CD4-positive, alpha-beta T cell treated with Interleukin-6 at 100 ng/mL for 8 hours (primary cell): ENCODE measurements around the gene CEP104.

ENCODE experiments used
- DNase-seq: peaks from one replicate; pipeline ENCODE4 v3.0.0-alpha.2; 2020; ENCODE audit warnings: mixed read lengths, low spot score

Gene CEP104

DNA sequence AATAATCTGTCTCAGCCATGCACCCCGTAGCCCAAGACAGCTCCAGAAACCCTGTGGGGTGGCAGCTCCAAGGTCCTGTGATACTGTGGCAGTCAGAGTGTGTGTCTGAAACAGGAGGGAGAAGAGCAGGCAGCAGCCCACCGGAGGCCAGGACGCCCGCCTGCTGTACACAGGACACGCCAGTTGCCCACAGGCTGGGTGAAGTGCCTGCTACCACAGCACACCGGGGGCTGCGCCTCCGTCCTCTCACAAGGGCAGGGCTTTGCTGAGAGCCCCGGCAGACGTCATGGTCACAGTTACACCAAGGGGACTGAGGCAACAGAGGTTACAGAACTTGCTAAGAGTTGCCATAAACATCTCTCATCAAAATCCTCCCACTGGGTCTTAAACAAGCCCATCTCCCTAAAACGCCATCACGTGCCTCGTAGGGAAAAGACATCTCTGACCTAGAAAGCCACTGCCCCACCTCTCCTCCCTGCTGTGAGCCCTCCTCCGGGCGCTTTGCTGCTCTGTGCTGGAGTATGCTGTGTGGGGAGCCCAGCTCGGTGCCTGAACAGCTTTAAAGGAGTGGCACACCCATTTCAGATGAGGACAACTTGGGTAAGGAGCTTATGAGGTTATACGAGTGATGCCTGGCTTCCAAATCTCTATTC lies 37.7 kb upstream of the CEP104 start:
- DNase-seq, result no peak

DNA sequence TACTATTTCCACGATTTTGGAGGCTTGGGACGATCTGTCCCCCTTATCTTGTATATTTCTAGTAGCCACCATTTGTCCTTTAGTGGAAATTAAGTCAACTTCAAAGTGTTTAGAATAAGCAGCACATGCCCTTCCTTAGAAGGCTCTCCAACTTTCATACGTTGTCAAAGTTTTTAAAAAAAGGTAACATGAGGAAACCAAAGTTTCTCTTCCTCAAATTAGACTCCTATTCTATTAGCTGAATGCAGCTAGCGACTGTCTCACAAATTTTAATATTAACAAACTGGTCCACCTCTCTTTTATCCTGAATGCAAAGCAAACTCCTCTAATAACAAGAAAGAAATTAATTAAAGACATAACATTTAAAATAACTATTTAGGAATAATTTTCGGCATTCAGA lies 36.2 kb upstream of the CEP104 start:
- no peak for DNase-seq

DNA sequence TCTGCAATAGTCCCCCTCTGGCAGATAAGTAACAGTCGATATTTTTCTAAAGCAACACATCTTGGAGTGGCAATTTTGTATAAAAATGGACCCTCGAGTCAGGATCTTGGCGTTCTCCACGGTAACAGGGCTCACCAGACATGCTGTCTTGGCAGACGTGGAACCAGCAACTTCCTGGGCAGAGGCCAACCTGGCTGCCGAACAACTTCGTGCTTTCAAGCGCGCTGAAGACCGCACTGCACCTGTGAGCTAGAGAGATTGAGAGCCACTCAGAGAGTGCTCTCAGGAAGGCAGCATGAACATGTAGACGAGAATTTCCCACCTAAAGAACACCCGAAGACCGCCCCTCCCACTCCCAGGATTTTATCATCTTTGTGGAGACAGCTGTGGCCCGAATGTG lies 35.7 kb upstream of the CEP104 start:
- no peak for DNase-seq

DNA sequence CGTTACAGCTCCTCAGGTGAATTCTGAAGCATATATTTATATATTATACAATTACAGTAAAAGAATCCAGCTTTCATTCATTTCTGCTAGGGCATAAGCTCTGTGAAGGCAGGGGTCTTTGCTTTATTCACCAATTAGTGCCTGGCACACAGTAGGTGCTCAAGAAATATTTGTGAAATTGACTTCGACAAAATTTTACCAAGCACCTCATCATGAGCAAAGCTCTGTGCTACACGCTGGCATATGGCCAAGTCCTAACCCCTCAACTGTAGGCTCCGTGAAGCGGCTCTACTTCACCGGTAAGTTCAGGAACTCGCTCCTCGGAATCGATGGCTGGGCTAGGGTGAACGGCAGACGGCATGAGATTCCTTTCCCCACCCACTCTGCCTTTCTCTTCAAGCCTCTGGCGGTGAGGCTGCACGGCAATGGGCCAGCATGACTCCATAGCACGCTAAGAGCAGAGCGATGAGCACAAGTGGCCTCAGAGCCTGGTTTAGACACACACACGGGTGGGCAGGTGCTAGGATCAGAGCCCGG lies 34.4 kb upstream of the CEP104 start:
- DNase-seq, result no peak

DNA sequence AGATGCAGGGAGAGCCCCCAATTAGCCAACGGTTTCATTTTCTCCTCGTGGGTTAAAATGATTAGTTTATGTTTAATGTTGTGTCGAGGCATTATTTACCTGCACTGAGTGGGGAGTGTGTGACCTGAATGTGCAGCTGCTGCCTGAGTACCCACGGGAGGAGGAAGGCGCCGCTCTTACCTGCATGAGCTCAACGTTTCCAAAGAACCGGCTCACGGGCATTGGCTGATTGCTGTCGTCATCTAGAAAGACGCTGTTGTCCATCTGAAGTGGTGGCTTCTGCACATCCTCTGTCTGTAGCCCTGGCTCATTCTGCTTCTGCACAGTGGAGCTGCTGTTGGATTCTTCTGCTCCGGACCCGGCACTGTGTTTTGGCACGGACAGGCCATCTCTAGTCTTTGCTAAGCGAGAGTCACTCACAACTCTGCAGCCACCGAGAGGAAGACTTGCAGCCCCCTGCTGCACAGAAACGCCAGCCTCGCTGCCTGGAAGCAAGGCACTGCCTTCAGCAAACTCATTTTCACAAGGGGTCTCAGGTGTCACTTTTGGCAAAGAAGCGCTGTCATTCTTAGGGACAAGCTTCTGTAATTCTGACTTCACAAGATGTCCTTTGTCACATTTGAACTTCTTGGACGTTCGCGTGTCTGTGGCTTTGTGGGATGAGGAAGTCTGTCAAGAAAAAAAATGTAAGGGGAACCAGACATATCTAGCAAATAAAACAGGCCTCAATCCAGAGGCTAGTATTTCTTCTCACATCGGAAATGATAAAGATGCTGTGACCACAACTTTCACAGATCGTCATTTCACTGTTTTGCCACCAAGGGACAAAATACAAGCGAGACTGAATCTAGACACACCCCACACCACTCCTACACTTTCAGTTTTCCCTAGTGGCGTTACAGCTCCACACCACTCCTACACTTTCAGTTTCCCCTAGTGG lies 33.6 kb upstream of the CEP104 start:
- DNase-seq, result peak; percentile 18

DNA sequence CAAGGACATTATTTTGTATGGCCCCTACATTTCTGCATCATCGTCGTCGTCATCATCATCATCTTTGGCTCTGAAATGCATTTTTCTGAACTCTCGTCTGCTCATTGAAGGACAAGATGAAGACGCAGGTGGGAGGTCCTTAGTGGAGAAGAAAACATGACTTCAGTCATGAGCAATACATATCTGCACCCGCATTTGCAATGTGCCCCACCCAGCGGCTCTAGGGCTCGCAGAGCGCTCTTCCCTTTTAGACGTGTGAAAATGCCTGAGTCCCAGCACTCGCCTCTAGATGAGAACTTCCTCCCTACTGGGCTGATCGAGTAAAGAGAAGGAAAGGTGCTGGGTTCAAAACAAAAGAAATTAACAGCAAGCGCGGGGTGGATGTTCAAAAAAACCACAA lies 32.9 kb upstream of the CEP104 start:
- DNase-seq, result no peak

DNA sequence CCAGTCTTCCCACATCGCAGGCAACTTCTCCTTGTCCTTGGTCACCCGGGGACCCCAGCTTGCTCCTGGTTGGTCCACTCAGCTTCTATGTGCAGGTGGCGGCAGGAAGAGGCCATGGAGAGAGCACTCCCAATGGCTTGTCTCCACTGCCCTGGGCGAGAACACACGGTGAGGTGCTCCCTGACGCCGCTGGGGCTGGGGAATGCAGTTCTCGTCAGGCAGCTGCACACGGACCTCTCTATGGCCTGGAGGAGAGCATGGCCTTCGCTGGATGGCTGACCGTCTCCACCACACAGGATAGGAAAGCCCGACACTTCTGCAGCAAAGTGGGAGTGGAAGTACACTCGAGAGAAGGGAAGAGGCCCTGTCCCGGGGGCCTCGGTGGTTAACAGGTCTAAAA lies 31.3 kb upstream of the CEP104 start:
- DNase-seq, result no peak

DNA sequence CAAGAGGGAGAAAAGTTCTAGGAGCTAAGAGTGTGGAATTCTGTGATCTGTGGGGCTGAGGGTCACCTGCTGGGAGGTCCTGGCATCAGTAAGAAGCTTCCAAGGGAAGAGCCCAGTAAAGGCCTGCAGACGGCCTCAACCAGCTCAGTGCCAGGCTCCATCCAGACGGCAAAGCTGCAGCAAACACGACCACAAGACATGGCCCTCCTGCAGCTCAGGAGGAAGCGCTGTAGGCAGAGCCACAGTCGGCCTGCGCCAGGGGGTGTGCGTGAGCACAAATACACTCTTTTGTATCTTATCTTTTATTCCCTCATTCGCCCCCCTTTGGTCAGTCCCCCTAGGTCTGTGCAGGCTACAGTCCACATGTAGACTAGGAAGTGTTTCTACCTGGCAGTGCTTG lies 29.7 kb upstream of the CEP104 start:
- no peak for DNase-seq

DNA sequence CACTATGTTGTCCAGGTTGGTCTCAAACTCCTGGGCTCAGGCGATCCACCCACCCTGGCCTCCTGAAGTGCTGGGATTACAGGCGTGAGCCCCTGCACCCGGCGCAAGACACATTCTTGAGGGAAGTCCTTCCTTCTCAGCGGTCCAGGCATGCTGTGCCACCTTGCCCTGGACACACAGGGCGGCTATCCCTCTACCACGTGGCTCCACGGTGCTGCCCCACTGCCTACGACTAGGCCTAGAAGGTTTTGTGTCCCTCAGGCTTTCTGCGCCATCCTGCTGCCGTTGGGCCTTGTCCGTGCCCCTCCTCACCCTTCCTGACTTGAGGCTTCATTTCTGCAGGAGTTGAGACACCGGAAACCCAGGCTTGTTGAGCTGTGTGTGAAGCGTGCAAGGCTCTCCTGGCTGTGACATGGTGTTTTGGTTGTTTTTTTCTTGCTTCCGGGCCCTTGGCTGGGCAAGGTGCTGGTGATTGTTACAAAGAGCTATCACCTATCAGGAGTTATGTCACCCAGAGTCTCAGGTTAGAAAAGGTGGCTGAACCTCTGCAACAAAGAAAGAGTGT lies 29.2 kb upstream of the CEP104 start:
- DNase-seq, result no peak

DNA sequence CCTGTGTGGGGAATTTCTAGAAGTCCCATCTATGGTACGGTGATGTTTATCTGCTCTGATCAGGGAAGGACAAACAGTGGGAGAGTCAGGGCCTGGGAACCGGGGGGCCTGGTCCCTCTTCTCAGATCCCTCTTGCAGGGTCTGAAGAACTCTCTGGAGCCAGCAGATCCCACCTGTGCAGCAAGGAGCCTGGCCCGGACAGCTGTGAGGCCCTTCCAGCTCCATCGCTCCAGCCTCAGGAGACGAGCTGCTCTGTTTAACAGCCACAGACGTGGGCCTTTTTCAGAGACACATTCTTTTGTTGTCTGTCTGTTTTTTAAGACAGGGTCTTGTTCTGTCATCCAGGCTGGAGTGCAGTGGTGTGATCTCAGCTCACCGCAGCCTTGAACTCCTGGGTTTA lies 28.6 kb upstream of the CEP104 start:
- DNase-seq, result no peak

DNA sequence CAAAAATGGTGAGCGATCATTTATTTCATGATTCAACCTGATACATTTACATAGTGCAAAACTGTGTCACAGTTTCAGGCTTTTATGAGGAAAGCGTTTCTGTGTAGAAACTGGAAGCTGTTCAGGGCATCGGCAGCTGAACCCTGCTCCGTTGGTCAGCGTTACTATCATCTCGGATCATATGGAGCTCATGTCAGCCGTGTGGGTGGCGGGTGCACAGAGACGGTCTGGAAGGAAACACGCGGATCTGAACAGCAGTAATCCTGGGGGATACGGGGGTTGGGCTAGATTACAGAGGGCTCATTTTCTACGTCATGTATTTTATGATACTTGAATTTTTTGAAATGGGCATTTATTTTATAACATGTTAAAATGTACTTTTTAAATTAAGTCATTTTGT lies 28.0 kb upstream of the CEP104 start:
- no peak for DNase-seq

DNA sequence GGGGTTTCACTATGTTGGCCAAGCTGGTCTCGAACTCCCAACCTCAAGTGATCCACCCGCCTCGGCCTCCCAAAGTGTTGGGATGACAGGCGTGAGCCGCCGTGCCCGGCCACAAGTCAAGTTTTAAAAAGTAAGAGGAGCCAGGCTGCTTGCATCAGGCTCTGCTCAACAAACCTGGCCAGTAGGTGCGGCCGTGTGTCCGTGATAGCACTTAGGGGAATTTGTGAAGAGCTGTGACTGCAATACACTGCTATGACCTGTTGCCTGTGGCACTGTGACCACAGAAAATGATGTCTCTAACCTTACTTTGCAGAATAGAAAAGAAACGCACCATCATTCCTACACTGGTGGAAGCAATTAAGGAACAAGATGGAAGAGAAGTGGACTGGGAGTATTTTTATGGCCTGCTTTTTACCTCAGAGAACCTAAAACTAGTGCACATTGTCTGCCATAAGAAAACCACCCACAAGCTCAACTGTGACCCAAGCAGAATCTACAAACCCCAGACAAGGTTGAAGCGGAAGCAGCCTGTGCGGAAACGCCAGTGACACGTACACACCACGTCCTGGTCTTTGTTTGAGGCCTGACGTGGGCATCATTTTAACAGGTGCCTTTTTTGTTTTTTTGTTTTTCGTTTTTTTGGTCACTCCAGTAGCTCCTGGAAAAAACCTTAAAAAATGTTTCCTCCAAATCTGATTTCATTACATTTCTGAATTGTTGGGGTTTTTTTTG lies 26.3 kb upstream of the CEP104 start:
- DNase-seq, result no peak

DNA sequence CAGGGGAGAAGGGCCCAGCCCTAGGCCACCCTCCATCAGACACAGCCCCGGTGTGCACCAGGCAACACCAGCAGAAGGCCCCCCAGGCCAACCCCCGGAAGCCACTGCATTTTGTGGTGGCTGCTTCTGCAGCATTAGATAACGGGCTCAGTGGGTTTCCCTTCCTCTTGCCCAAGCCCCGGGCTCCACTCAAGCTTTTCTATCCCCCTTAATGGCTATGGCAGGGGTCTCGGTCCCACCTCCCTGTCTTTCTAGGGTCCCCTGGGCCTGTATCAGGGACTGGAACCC lies 24.1 kb upstream of the CEP104 start:
- DNase-seq, result no peak

DNA sequence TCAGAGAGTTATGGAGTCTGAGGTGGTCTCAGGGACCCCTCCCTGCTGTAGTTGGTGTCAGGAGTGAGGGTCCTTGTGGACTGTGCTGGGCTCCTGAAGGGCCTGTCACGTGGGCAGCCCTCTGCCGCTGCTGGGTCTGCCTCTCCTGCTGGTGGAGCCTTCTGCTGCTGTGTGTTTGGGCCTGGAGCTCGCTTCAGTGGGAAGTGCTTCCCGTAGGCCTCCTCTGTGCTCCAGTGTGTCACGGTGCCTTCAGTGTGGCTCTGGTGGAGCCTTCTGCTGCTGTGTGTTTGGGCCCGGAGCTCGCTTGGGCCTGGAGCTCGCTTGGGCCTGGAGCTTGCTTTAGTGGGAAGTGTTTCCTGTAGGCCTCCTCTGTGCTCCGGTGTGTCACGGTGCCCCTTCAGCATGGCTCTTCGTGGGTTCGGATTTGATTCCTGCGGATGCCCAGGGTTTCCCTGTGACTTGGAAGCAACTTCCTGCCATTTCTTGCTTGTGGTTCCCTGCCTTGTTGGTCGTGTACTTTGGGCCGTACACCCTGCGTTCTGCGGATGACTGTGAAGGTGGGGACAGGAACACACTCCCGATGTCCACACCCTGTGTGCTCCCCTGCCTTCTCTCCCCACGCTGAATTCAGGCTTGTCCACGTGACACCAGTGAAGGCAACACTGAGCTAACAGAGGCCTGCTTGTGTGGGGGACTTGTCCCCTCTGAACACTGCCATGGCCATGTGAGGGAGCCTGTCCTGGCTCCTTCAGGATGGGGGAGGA lies 23.6 kb upstream of the CEP104 start:
- DNase-seq, result no peak

DNA sequence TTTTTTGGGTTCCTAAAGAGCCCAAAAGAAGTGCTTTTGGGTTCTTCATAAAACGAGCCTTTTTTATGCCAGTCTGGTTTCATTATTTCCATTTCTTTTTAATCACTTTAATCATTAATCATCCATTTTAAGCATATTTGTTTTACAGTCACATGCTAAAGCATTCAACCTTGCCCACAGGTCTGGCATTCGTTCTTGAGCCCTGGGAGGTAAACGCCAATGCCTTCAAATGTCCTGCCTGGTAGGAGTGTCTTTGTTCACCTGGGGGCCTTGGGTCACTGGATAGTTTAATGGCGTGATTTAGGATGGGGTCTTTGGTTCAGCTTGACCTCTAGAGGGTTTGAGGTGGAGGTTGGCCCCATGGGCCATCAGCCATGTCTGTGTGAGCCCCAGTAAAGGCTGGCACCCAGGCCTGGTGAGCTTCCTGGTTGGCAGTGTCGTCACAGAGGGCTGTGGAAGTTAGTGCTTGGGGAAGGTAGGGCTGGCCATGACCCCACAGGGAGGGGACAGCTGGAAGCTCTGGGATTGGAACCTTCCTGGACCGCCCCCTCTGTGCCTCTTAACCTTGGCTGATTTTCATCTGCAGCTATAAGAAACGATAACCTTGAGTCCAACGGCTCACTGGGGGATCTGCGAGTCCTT lies 22.9 kb upstream of the CEP104 start:
- no peak for DNase-seq

DNA sequence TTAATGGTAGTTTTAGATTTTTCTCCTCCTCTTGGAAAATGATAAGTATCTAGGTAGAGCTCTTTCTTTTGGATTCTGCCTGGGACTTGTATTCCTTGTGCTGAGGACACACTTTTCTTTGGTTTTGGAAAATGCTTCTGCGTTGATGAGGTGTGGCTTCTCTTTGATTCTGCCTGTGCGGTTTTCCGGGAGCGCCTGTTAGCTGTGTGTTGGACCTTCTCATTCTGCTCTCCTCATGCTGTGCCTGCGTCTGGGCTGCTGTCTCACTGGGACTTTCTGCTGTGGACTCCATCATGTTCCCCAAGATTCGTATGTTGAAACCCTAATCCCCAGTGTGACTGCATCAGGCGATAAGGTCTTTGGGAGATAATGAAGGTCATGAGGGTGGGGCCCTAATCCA lies 22.1 kb upstream of the CEP104 start:
- DNase-seq, result no peak

DNA sequence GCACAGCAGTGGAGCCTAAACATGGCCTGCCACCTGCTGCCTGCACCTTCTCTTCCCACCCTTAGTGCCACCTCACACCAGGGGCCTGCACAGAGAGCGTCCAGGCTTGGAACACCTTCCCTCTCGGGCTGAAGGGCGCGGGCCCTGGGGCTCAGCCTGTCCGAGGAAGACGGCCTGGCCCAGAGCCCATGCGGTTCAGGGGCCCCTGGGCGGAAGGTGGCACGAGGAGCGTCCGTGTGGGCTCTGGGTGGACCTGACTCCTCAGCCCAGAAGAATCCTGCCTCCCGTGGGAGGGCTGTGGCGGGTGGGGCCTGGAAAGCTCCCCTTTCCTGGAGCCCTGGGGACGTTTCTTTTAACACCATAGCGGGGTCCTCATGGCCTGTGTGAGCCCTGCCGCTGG lies 19.7 kb upstream of the CEP104 start:
- no peak for DNase-seq

DNA sequence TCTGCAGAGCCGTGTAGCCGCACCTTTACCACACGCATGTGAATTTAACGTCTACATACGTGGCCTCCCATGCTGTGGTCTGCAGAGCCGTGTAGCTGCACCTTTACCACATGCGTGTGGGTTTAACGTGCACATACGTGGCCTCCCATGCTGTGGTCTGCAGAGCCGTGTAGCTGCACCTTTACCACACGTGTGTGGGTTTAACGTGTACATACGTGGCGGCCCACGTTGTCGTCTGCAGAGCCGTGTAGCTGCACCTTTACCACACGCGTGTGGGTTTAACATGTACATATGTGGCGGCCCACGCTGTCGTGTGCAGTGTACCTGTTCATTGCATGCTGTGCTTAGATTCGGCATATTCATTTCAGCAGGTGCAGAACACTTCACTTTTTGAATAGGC lies 17.7 kb upstream of the CEP104 start:
- DNase-seq, result no peak

DNA sequence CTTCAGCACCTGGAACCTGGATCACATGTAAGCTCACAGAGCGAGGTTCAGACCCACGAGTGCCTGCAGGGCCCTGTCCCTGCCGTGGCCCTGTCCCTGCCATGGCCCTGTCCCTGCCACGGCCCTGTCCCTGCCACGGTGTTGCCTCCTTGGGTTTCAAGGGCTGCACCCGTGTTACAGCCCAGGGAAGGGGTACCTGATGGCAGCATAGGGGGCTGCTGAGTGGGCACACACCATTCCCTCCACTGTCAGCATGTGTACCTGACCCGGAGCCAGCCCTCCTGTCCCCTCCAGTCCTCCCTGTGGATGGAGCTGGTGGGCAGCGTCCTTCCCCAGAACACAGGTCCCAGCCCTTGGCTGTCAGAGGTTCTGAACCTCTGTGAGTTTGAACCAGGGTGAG lies 15.5 kb upstream of the CEP104 start:
- DNase-seq, result no peak

DNA sequence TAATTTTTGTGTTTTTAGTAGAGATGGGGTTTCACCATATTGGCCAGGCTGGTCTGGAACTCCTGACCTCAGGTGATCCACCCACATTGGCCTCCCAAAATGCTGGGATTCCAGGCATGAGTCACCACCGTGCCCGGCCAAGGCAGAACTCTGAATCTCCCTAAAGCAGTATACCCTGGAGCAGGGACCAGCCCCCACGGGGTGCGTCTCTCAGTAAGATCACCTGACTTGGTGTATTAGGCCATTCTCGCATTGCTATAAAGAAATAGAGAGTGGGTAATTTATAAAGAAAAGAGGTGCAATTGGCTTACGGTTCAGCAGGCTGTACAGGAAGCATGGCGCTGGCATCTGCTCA lies 14.4 kb upstream of the CEP104 start:
- DNase-seq, result no peak

DNA sequence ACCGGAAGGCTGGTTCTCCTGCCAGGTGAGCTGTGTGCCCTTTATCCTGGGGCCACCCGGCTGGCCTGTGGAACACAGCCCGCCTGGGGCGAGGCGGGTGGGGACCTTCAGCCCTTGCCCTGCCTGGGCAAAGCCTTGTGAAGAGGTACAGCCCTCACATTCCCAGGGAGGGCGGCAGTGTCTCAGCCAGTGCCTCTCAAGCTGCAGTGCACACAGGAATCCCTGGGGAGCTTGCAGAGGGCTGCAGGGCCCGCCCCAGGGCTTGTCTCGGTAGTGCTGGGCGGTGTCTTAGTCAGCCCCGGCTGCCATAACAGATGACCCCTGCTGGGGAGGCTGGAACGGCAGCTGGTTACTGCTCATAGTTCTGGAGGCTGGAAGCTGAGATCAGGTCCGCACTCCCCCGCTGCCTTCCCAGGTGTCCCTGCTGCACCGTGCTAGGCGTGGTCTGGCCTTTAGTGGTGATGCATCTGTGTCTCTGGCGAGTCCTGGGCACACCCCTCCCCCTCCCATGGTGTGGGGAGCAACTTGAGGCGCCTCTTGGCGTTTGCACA lies 12.8 kb upstream of the CEP104 start:
- no peak for DNase-seq
